Activated CD4-positive, alpha-beta T cell treated with anti-CD3 and anti-CD28 coated beads, Interleukin-2, amount 10 ng/mL, durations not matched to agents 7 days and 5 days (primary cell): Measurements from ENCODE around the gene HDAC4. TPM values are rescaled to one million over a fixed set of nuclear protein-coding genes. Genes with fewer than 3 reads are reported as not detected.
"Not testable (repeated sequence)": the region's sequence is repeated elsewhere in the genome, so short reads cannot be mapped to it uniquely, and the experiment has no call there.

Source experiments
- CTCF ChIA-PET: fragments of 350-600 bp; sonication (Branson Sonifier 250); formaldehyde crosslinking; loops from one replicate; lab custom pipeline; 2021; ENCODE audit warnings: antibody characterized with exemption; lab: Charles Lee
- POLR2A ChIA-PET: fragments of 350-600 bp; sonication (Branson Sonifier 250); formaldehyde crosslinking; loops from one replicate; lab custom pipeline; 2021; ENCODE audit warnings: antibody characterized with exemption; lab: Charles Lee
- DNase-seq: peaks from one replicate; pipeline ENCODE4 v3.0.0-alpha.2; 2020
- H3K27ac Mint-ChIP-seq: one replicate; pipeline ENCODE4 v1.8.0; 2021; ENCODE audit warnings: mild to moderate bottlenecking, moderate library complexity, mixed read lengths
- H3K27me3 Mint-ChIP-seq: one replicate; pipeline ENCODE4 v1.8.0; 2021; ENCODE audit warnings: mixed read lengths
- H3K36me3 Mint-ChIP-seq: one replicate; pipeline ENCODE4 v1.8.0; 2021; ENCODE audit warnings: low read depth, mixed read lengths
- H3K4me1 Mint-ChIP-seq: one replicate; pipeline ENCODE4 v1.8.0; 2021; ENCODE audit warnings: mixed read lengths
- H3K4me3 Mint-ChIP-seq: one replicate; pipeline ENCODE4 v1.8.0; 2021; ENCODE audit warnings: mild to moderate bottlenecking, moderate library complexity, mixed read lengths
- H3K9me3 Mint-ChIP-seq: one replicate; pipeline ENCODE4 v1.8.0; 2021; ENCODE audit warnings: mixed read lengths
- total RNA-seq, 2 experiments: library from RNA; stranded (reverse); gene quantifications; one replicate each; pipeline ENCODE4 v1.2.3, GENCODE V29; 2021

HDAC4 gene
- total RNA-seq, 2 experiments from 2014 or later, result 57.1 to 68.4 TPM

DNA sequence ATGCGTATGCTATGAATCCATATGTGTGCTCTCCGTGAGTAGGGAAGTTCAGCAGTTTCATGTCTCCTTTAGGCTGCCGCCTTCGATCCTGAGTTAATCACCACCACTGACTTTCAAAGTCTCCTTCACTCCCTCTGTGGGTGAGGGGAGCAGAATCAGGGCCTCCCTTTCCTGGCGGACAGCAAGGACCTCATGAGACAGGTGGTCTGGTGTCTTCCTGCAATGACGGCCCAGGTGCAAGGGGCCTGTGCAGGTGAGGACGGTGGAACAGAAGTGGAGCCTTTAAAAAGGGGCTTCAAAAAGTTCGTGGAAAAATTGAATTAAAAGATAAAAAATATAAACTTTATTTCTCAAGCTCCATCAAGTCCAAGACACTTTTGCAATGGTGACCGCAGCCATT lies 330.4 kb downstream of the HDAC4 start:
- peaks cover 27% of the 10 kb centered on the region for H3K36me3 Mint-ChIP-seq
- CTCF ChIA-PET, result no interaction called here
- POLR2A ChIA-PET, result no interaction called here
- H3K4me3 Mint-ChIP-seq, result no peak overlapping the region
- no peaks in the 10 kb centered on the region for H3K4me1 Mint-ChIP-seq
- H3K27me3 Mint-ChIP-seq, result no peaks in the 10 kb centered on the region
- no peaks in the 10 kb centered on the region for H3K9me3 Mint-ChIP-seq
- no peak for DNase-seq
- H3K27ac Mint-ChIP-seq, result no peak overlapping the region

DNA sequence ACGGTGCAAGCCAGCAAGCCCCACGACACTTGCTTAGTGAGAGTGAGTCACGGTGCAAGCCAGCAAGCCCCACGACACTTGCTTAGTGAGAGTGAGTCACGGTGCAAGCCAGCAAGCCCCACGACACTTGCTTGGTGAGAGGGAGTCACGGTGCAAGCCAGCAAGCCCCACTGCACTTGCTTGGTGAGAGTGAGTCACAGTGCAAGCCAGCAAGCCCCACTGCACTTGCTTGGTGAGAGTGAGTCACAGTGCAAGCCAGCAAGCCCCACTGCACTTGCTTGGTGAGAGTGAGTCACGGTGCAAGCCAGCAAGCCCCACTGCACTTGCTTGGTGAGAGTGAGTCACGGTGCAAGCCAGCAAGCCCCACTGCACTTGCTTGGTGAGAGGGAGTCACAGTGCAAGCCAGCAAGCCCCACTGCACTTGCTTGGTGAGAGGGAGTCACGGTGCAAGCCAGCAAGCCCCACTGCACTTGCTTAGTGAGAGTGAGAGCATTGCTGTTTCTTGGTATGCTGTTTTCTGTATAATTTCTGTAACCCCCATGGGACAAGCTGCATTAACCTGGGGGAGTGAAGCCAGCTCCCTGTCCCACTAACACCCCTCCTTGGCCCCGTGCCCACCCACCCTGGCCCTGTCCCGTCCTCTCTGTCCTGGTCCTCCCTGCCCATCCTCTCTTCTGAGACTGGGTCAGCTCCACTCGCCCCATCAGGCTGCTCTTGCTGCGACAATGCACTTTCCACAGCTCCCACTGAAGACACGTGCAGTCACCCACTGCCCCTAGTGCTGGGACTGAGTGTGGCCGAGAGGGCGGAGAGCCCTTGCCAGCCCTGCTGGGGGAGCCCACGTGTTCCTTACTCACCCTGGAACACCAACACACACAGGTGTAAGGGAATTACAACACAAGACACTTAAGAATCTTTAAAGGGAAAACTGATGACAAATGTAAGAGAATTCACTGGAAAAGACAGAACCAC lies 331.2 kb downstream of the HDAC4 start:
- H3K27me3 Mint-ChIP-seq, H3K4me1 Mint-ChIP-seq, DNase-seq, CTCF ChIA-PET, H3K27ac Mint-ChIP-seq, H3K4me3 Mint-ChIP-seq, H3K9me3 Mint-ChIP-seq, POLR2A ChIA-PET: not testable (repeated sequence)
- H3K36me3 Mint-ChIP-seq, result peaks cover 27% of the 10 kb centered on the region

DNA sequence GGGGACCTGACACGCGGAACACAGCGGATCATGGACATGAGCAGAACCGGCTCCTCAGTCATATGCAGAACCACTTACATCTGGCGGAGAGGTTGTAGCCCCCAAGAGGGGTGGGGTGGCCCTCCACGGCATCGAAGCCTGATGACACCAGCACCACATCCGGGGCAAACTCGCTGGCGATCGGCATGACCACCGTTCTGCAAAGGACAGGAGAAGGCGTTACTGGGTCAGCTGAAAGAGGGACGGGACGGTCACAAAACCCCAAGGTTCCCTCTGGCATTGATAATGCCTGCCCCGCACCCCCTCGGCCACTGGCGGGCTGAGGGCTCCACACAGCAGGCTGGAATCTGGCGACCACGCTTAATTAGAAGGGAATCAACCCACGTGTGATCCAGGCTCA lies 332.4 kb downstream of the HDAC4 start:
- Mint-ChIP-seq H3K27ac (no peak overlapping the region), H3K4me1 (no peaks in the 10 kb centered on the region), H3K9me3 (no peaks in the 10 kb centered on the region), H3K36me3 (peaks cover 27% of the 10 kb centered on the region), H3K4me3 (no peak overlapping the region), H3K27me3 (no peaks in the 10 kb centered on the region)
- ChIA-PET POLR2A (no interaction called here), CTCF (no interaction called here)
- DNase-seq, result no peak

DNA sequence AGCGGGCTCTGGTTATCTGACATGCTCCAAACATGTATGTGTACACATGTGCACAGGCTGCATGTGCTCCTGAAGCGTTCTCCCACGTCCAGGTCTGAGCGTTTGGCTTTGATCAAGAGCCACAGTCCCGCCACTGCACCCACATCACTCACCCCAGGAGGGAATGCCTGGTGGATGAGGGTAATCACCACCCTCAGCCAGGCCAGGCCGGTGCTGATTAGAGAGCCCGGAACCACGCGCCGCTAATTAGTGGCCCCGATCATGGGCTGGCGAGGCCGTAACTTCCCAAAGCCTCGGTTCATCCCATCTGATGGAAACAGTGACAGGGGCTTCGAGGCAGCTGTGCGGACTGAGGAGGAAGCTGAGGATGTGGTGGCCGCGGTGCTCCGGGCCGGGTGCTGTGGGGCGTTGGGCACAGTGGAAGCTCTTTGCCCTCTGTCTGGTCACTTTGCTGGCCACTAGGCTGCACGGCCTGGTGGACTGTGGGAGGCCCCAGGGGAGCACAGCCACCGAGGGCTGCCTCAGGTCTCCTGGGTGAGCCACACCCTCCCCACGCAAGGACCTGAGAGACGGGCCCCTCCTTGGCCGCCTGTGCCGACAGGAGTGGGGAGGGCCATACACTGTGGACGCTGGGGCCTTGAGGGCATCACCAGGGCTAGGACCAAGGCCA lies 333.5 kb downstream of the HDAC4 start:
- DNase-seq, result no peak
- H3K4me3 Mint-ChIP-seq, result no peak overlapping the region
- peaks cover 24% of the 10 kb centered on the region for H3K36me3 Mint-ChIP-seq
- POLR2A ChIA-PET, result no interaction called here
- no peak overlapping the region for H3K27ac Mint-ChIP-seq
- CTCF ChIA-PET, result interaction anchor here (0.7 kb wide), 1 partner anchor 672 kb away, joined by 3 read pairs; no protein-coding TSS in a partner anchor
- H3K4me1 Mint-ChIP-seq, result no peaks in the 10 kb centered on the region
- H3K27me3 Mint-ChIP-seq, result no peaks in the 10 kb centered on the region
- H3K9me3 Mint-ChIP-seq, result no peaks in the 10 kb centered on the region

DNA sequence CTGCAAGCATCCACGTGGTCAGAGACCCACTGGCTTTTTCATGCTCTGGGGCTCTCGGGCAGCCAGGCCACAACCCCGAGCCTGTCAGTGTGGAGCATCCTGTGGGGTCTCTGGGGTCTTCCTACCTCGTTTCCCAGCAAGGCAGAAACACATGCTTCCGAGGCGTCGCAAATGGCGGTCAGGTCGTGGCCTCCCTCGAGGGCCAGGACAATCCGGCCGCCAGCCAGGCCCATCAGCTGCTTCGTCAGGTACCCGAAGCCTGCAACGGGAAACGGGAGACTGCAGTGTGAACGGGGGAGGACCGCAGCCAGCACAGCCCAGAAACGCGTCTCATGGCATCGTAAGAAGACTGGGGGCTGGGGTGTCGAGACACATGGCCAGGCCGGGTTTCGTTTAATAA lies 334.2 kb downstream of the HDAC4 start:
- CTCF ChIA-PET, result no interaction called here
- Mint-ChIP-seq H3K4me1 (no peaks in the 10 kb centered on the region), H3K27me3 (no peaks in the 10 kb centered on the region), H3K4me3 (no peak overlapping the region), H3K9me3 (no peaks in the 10 kb centered on the region), H3K36me3 (peaks cover 17% of the 10 kb centered on the region), H3K27ac (no peak overlapping the region)
- no peak for DNase-seq
- POLR2A ChIA-PET, result no interaction called here

DNA sequence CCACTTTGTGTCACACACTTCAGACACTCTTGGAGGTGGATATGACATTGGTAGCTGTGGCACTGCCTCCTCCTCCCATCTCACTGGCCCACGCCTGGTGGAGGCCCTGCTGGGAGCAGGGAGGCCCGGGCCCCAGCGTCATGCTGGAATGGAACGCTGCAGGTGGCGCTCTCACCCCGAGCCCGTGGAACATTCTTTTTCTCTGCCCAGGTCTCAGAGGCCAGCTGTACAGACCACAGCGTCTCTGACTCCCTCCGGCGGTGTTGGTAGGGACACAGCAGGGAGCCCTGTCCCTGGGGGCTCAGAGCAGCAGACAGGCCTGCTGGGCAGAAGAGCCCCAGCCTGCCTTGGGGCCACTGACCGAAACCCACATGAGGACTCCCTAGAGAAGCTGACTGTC lies 334.9 kb downstream of the HDAC4 start:
- Mint-ChIP-seq H3K4me3 (no peak overlapping the region), H3K36me3 (peaks cover 14% of the 10 kb centered on the region), H3K27me3 (no peaks in the 10 kb centered on the region), H3K27ac (no peak overlapping the region), H3K9me3 (no peaks in the 10 kb centered on the region), H3K4me1 (no peaks in the 10 kb centered on the region)
- DNase-seq, result no peak
- POLR2A ChIA-PET, result no interaction called here
- CTCF ChIA-PET, result interaction anchor here (0.6 to 0.7 kb wide), 2 partner anchors 32 to 1078 kb away, joined by 3 read pairs; no protein-coding TSS in a partner anchor

DNA sequence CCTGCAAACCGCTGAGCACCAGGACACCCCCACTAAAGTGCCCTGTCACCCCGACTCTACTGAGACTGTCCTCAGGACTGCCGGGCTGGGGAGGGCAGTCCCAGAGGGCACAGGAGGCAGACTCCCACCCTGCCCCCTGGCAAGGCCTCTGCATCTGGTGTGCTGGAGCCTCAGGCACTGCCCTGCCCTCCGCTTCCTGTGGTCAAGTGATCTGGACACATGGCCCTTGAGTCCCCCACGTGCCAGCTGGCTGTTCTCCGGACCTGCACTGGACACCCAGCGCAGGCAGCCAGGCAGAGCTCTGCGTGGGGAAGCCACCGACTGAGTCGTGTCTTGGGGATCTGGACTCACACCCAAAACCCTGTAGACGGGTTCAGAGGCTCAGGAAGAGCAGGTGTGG lies 335.3 kb downstream of the HDAC4 start:
- CTCF ChIA-PET, result interaction anchor here (0.6 to 0.7 kb wide), 3 partner anchors 32 to 1079 kb away, joined by 3 read pairs; no protein-coding TSS in a partner anchor
- Mint-ChIP-seq H3K27me3 (no peaks in the 10 kb centered on the region), H3K27ac (no peak overlapping the region), H3K4me1 (no peaks in the 10 kb centered on the region), H3K9me3 (no peaks in the 10 kb centered on the region), H3K4me3 (no peak overlapping the region), H3K36me3 (peaks cover 12% of the 10 kb centered on the region)
- DNase-seq, result no peak
- POLR2A ChIA-PET, result no interaction called here

DNA sequence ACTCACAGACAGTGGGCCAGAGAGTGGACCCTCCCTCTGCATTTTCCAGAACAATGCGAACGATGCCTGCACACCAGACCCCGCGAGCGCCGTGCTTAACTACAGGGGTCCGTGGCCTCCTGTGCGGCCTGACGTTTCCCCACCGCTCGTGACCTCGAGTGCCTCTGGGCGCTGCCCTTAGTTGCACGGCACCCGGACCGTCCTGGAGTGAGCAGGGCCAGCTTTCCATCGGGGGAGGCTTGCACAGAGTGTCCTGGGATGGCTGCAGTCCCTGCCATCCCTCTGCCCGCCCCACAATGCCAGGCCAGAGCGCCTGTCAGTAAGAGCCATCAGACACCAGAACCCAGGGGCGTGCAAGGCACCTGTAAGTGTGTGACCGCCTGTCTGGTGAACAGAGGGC lies 335.9 kb downstream of the HDAC4 start:
- CTCF ChIA-PET, result interaction anchor here (0.6 kb wide), 2 partner anchors 24 to 808 kb away, joined by 3 read pairs; no protein-coding TSS in a partner anchor
- Mint-ChIP-seq H3K4me3 (no peak overlapping the region), H3K9me3 (no peaks in the 10 kb centered on the region), H3K27ac (no peak overlapping the region), H3K27me3 (no peaks in the 10 kb centered on the region), H3K4me1 (no peaks in the 10 kb centered on the region), H3K36me3 (peaks cover 12% of the 10 kb centered on the region)
- no peak for DNase-seq
- POLR2A ChIA-PET, result no interaction called here

DNA sequence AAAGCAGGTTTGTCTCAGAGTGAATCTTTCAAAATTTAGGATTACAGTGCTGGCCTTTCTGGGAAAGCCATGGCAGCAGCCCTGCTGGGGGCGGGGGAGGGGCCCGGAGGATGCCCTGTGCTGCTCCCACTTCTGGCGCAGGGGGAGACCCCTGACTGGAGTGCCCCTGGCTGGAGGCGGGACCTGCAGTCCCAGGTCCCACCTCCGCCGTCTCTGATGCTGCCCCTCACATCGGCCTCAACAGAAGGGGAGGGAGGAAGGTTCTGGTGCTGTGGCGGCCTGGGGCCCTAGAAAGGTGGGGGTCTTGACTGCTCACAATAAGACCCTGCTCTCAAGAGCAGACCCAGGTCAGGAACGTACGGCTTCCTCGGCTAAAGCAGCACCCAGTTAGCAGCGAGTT lies 336.6 kb downstream of the HDAC4 start:
- ChIA-PET POLR2A (no interaction called here), CTCF (no interaction called here)
- Mint-ChIP-seq H3K36me3 (peaks cover 12% of the 10 kb centered on the region), H3K4me1 (no peaks in the 10 kb centered on the region), H3K9me3 (no peaks in the 10 kb centered on the region), H3K27me3 (no peaks in the 10 kb centered on the region), H3K4me3 (no peak overlapping the region), H3K27ac (no peak overlapping the region)
- DNase-seq, result no peak

DNA sequence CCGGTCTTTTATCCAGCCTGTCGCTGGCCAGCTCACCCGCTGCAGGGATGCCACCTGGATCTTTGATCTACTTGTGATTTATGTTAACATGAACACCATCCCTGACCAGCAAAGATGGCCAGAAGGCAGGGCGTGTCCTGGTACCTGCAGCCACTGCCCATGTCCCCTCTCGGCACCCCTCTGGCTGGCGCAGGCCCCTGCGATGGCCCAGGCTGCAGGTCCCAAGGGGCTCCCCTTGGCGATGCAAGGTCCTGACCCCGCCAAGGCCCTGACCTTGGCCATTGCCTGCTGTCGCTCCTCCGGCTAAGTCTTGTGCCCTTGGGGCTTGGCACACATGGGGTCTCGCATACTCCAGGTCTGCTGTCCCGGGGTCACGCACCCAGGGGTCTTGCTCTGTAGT lies 338.1 kb downstream of the HDAC4 start:
- Mint-ChIP-seq H3K27me3 (no peaks in the 10 kb centered on the region), H3K9me3 (no peaks in the 10 kb centered on the region), H3K4me3 (no peak overlapping the region), H3K27ac (no peak overlapping the region), H3K4me1 (no peaks in the 10 kb centered on the region), H3K36me3 (peaks cover 9% of the 10 kb centered on the region)
- DNase-seq, result no peak
- POLR2A ChIA-PET, result no interaction called here
- CTCF ChIA-PET, result interaction anchor here (0.6 kb wide), 1 partner anchor 203 kb away, joined by 4 read pairs; no protein-coding TSS in a partner anchor

DNA sequence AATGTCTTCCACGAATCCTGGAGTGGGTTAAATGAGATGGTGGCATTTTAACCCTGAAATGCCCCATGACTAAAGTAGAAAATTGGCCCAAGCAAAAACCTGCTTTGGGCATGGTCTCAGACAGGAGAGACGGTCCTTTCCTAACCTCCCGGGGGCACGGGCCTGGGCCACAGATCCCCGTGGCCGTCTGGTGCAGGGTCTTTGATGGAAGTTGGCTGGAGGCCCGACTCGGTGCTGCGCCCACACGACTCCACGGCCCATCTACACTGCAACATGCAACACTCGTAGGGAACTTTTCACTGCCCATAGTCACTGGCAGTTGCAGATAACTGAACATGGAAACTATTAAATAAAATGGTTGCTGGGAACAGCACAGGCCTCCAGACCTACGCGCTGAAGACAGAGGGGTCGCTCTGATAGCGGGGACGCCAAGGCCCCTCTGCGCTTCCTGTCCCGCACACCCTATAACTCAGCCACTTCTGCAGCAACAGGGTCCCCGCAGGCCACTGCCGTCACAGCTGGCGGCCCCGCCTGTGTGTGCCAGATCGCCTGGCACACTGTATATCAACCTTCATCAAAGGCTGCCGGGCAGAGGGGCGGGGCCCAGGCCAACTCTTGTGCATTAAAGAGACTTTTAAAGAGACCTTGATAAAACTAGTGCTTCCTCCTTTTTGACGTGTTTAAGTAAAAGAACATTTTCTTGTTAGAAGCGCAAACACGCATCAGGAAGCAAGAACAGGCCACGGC lies 338.8 kb downstream of the HDAC4 start:
- ChIA-PET CTCF (no interaction called here), POLR2A (no interaction called here)
- no peaks in the 10 kb centered on the region for H3K27me3 Mint-ChIP-seq
- H3K4me1 Mint-ChIP-seq, result no peaks in the 10 kb centered on the region
- no peak overlapping the region for H3K4me3 Mint-ChIP-seq
- H3K27ac Mint-ChIP-seq, result no peak overlapping the region
- DNase-seq, result no peak
- H3K36me3 Mint-ChIP-seq, result peaks cover 9% of the 10 kb centered on the region
- H3K9me3 Mint-ChIP-seq, result no peaks in the 10 kb centered on the region

DNA sequence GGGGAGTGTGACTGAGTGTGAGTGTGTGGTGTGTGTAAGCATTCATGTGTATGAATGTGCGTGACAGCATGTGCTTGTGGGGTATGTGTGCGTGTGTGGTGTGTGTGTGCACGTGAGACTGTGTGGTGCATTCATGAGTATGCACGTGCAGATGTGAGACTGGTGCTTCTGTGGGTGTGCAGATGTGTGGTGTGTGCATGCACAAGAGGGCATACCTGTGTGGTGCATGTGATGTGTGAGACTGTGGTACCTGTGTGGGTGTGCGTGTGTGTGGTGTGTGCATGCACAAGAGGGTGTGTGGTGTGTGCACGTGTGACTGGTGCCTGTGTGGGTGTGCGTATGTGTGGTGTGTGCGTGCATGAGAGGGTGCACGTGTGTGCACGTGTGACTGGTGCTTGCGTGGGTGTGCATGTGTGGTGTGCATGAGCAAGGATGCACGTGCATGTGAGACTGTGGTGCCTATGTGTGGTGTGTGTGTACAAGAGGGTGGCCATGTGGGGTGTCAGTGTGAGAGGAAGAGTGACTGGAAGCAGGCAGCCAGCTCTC lies 339.6 kb downstream of the HDAC4 start:
- no peaks in the 10 kb centered on the region for H3K27me3 Mint-ChIP-seq
- H3K9me3 Mint-ChIP-seq, result no peaks in the 10 kb centered on the region
- no peak overlapping the region for H3K4me3 Mint-ChIP-seq
- no peaks in the 10 kb centered on the region for H3K4me1 Mint-ChIP-seq
- DNase-seq, result no peak
- H3K27ac Mint-ChIP-seq, result no peak overlapping the region
- CTCF ChIA-PET, result no interaction called here
- H3K36me3 Mint-ChIP-seq, result peaks cover 2% of the 10 kb centered on the region
- POLR2A ChIA-PET, result no interaction called here
